ENCODE data around the gene MXD4. TPM values are rescaled to one million over a fixed set of nuclear protein-coding genes. Genes with fewer than 3 reads are reported as not detected.
"Not testable (repeated sequence)": the region's sequence is repeated elsewhere in the genome, so short reads cannot be mapped to it uniquely, and the experiment has no call there.

MXD4 gene
- polyA plus RNA-seq, 1 donor = 59.0 TPM

- DNase-seq (ENCODE audit: low read depth) = not testable (repeated sequence)
These were observed 13.1 kb upstream of the MXD4 start for GRCh38 chr4:2275044-2275397.

GRCh38 chr4:2274320-2275043, 12.6 kb upstream of the MXD4 start:
- DNase-seq (ENCODE audit: low read depth) = no peak

- DNase-seq (ENCODE audit: low read depth) = no peak
These were observed 11.9 kb upstream of the MXD4 start for GRCh38 chr4:2273657-2274319.

GRCh38 chr4:2273221-2273620, 11.3 kb upstream of the MXD4 start:
- no peak for DNase-seq (ENCODE audit: low read depth)

GRCh38 chr4:2272828-2273120, 10.9 kb upstream of the MXD4 start:
- no peak for DNase-seq (ENCODE audit: low read depth)

GRCh38 chr4:2272026-2272827, 10.3 kb upstream of the MXD4 start:
- no peak for DNase-seq (ENCODE audit: low read depth)

- no peak for DNase-seq (ENCODE audit: low read depth)
These were observed 9.5 kb upstream of the MXD4 start for GRCh38 chr4:2271279-2272025.

- no peak for DNase-seq (ENCODE audit: low read depth)
These were observed 8.6 kb upstream of the MXD4 start for GRCh38 chr4:2270341-2271165.

- no peak for DNase-seq (ENCODE audit: low read depth)
These were observed 7.8 kb upstream of the MXD4 start for GRCh38 chr4:2269618-2270163.

- DNase-seq (ENCODE audit: low read depth) = no peak
These were observed 7.3 kb upstream of the MXD4 start for GRCh38 chr4:2269206-2269531.

- DNase-seq (ENCODE audit: low read depth) = no peak
These were observed 6.7 kb upstream of the MXD4 start for GRCh38 chr4:2268357-2269205.

GRCh38 chr4:2267841-2268240, 5.9 kb upstream of the MXD4 start:
- no peak for DNase-seq (ENCODE audit: low read depth)

- DNase-seq (ENCODE audit: low read depth) = no peak
These were observed 5.5 kb upstream of the MXD4 start for GRCh38 chr4:2267320-2267811.

- no peak for DNase-seq (ENCODE audit: low read depth)
These were observed 4.9 kb upstream of the MXD4 start for GRCh38 chr4:2266821-2267220.

GRCh38 chr4:2266181-2266580, 4.3 kb upstream of the MXD4 start:
- DNase-seq (ENCODE audit: low read depth) = no peak

- no peak for DNase-seq (ENCODE audit: low read depth)
These were observed 3.5 kb upstream of the MXD4 start for GRCh38 chr4:2265113-2266110.

- DNase-seq (ENCODE audit: low read depth) = no peak
These were observed 2.7 kb upstream of the MXD4 start for GRCh38 chr4:2264481-2265041.

- no peak for DNase-seq (ENCODE audit: low read depth)
These were observed 2.0 kb upstream of the MXD4 start for GRCh38 chr4:2263926-2264321.

GRCh38 chr4:2262944-2263250, 988 bp upstream of the MXD4 start:
- DNase-seq (ENCODE audit: low read depth) = no peak

All from forelimb muscle (tissue), 1 donor.